Spleen (tissue), 7 donors: ENCODE data around the gene MORF4L1.

ENCODE experiments used
- CTCF ChIP-seq, 11 experiments: fragments of 200-600 bp in 7 of 11; fragments of 450-650 bp in 4 of 11; sonication (generic) in 4 of 11; IDR thresholded peaks in 8 of 11; conservative IDR thresholded peaks in 3 of 11; 1 replicate in 7 of 11; 2 replicates in 4 of 11; pipeline versions ENCODE4 v1.4.0 to v1.8.0; 2016 to 2021; ENCODE audit warnings: antibody characterized with exemption in 11 of 11, inconsistent platforms in 4 of 11, mild to moderate bottlenecking in 1 of 11
- POLR2A ChIP-seq, 3 donors: fragments of 450-650 bp; IDR thresholded peaks; one replicate each; pipeline ENCODE4 v1.5.1; 2017; ENCODE audit warnings: antibody characterized with exemption in 3 of 3, mild to moderate bottlenecking in 1 of 3
- POLR2AphosphoS5 ChIP-seq, 3 donors: sonication (generic); formaldehyde crosslinking; IDR thresholded peaks; one replicate each; pipeline ENCODE4 v1.5.1; 2017; ENCODE audit warnings: antibody characterized with exemption in 3 of 3
- donor health status: DM: no; HTN: no; CAD: no; lungs with moderate emphysema.
- donor health status: DM: no; HTN: no; CAD: no.
- donor health status: DM: no; HTN: no; CAD: no.

- TF ChIP-seq POLR2AphosphoS5 (IDR thresholded peaks at IDR 0.05) = no peak
- no peak for TF ChIP-seq CTCF (IDR thresholded peaks at IDR 0.05 in 8 of 11, conservative IDR thresholded peaks at IDR 0.05 in 3 of 11)
- TF ChIP-seq POLR2A (IDR thresholded peaks at IDR 0.05) = no peak
These were observed 5.7 kb downstream of the MORF4L1 start for GRCh38 chr15:78878356-78878755.
